Measurements from ENCODE around the gene SHB. TPM values are rescaled to one million over a fixed set of nuclear protein-coding genes. Genes with fewer than 3 reads are reported as not detected.

Gene SHB
- total RNA-seq, 1 donor from 2014 or later, result 16.7 TPM

- Mint-ChIP-seq H3K4me3 (ENCODE audit: unreplicated experiment) (no peak overlapping the region), H3K36me3 (ENCODE audit: unreplicated experiment) (peaks cover 2% of the 10 kb centered on the region), H3K27ac (ENCODE audit: unreplicated experiment) (no peak overlapping the region), H3K4me1 (ENCODE audit: unreplicated experiment) (peaks cover 15% of the 10 kb centered on the region), H3K27me3 (ENCODE audit: unreplicated experiment) (no peaks in the 10 kb centered on the region), H3K9me3 (ENCODE audit: unreplicated experiment) (no peaks in the 10 kb centered on the region)
- no peak for DNase-seq (ENCODE audit: extremely low spot score, unreplicated experiment)
- TF ChIP-seq, protein P1, sequence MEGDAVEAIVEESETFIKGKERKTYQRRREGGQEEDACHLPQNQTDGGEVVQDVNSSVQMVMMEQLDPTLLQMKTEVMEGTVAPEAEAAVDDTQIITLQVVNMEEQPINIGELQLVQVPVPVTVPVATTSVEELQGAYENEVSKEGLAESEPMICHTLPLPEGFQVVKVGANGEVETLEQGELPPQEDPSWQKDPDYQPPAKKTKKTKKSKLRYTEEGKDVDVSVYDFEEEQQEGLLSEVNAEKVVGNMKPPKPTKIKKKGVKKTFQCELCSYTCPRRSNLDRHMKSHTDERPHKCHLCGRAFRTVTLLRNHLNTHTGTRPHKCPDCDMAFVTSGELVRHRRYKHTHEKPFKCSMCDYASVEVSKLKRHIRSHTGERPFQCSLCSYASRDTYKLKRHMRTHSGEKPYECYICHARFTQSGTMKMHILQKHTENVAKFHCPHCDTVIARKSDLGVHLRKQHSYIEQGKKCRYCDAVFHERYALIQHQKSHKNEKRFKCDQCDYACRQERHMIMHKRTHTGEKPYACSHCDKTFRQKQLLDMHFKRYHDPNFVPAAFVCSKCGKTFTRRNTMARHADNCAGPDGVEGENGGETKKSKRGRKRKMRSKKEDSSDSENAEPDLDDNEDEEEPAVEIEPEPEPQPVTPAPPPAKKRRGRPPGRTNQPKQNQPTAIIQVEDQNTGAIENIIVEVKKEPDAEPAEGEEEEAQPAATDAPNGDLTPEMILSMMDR (IDR thresholded peaks at IDR 0.05), result no peak
Measured at GRCh38 chr9:37974506-37975173, 94.4 kb downstream of the SHB start.

DNA sequence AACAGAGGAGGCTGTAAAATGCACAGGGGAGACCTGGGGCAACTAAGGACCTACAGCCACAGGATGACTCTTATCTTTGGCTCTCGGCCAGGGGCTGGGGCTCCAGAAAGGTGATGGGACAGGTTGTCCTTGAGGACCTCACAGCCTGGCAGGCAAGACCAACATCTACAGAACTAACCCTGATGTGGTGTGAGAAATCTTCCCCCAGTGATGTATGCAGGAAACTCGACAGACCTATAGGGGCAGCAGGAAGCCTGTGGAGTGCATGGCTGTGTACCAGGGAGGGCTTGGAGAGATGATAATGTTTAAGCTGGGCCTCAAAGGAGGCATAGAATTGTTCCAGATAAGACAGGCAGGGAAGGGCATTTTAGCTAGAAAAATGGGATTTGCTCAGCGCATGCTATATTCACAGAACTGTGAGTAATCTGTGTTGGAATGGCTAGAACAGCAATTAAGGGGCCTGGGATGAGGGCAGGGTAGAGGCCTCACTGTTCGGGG lies 96.6 kb downstream of the SHB start:
- H3K36me3 Mint-ChIP-seq (ENCODE audit: unreplicated experiment), result peaks cover 4% of the 10 kb centered on the region
- no peak for DNase-seq (ENCODE audit: extremely low spot score, unreplicated experiment)

GRCh38 chr9:37971691-37972090 lies 97.3 kb downstream of the SHB start:
- Mint-ChIP-seq H3K36me3 (ENCODE audit: unreplicated experiment) (peaks cover 4% of the 10 kb centered on the region), H3K4me3 (ENCODE audit: unreplicated experiment) (no peak overlapping the region), H3K27ac (ENCODE audit: unreplicated experiment) (no peak overlapping the region), H3K27me3 (ENCODE audit: unreplicated experiment) (no peaks in the 10 kb centered on the region), H3K9me3 (ENCODE audit: unreplicated experiment) (no peaks in the 10 kb centered on the region), H3K4me1 (ENCODE audit: unreplicated experiment) (peaks cover 24% of the 10 kb centered on the region)
- TF ChIP-seq, protein P1 (IDR thresholded peaks at IDR 0.05), result no peak
- DNase-seq (ENCODE audit: extremely low spot score, unreplicated experiment), result no peak

More for the DNA sequence above, 96.6 kb downstream of the SHB start:
- no peaks in the 10 kb centered on the region for H3K27me3 Mint-ChIP-seq (ENCODE audit: unreplicated experiment)
- TF ChIP-seq, protein P1 (IDR thresholded peaks at IDR 0.05), result peak; percentile 12
- no peaks in the 10 kb centered on the region for H3K9me3 Mint-ChIP-seq (ENCODE audit: unreplicated experiment)
- peaks cover 25% of the 10 kb centered on the region for H3K4me1 Mint-ChIP-seq (ENCODE audit: unreplicated experiment)
- H3K4me3 Mint-ChIP-seq (ENCODE audit: unreplicated experiment), result no peak overlapping the region
- no peak overlapping the region for H3K27ac Mint-ChIP-seq (ENCODE audit: unreplicated experiment)

- Mint-ChIP-seq H3K27ac (ENCODE audit: unreplicated experiment) (no peak overlapping the region), H3K4me1 (ENCODE audit: unreplicated experiment) (peaks cover 24% of the 10 kb centered on the region)
Measured at GRCh38 chr9:37971108-37971459, 97.9 kb downstream of the SHB start.

More at GRCh38 chr9:37971108-37971459, 97.9 kb downstream of the SHB start:
- H3K36me3 Mint-ChIP-seq (ENCODE audit: unreplicated experiment), result peaks cover 4% of the 10 kb centered on the region
- no peaks in the 10 kb centered on the region for H3K27me3 Mint-ChIP-seq (ENCODE audit: unreplicated experiment)
- no peak for DNase-seq (ENCODE audit: extremely low spot score, unreplicated experiment)
- TF ChIP-seq, protein P1 (IDR thresholded peaks at IDR 0.05), result no peak
- H3K9me3 Mint-ChIP-seq (ENCODE audit: unreplicated experiment), result no peaks in the 10 kb centered on the region
- H3K4me3 Mint-ChIP-seq (ENCODE audit: unreplicated experiment), result no peak overlapping the region

All from osteocyte (in vitro differentiated cells).